MM.1S (cell line): Measurements from ENCODE around the gene SEC24C.
"Not testable (repeated sequence)": the region's sequence is repeated elsewhere in the genome, so short reads cannot be mapped to it uniquely, and the experiment has no call there.

ENCODE experiments used
- EZH2 ChIP-seq: fragments of 300-600 bp; sonication (generic); optimal IDR thresholded peaks from 2 replicates; pipeline ENCODE3; 2017; ENCODE audit warnings: low read depth, mild to moderate bottlenecking, antibody characterized with exemption, low read length, mixed read lengths
- TF ChIP-seq, protein P1 (sequence below): fragments of 300-600 bp; sonication (generic); IDR thresholded peaks from 2 replicates; pipeline ENCODE4 v1.5.1; 2016; ENCODE audit warnings: antibody characterized with exemption, low read length, mixed read lengths

DNA sequence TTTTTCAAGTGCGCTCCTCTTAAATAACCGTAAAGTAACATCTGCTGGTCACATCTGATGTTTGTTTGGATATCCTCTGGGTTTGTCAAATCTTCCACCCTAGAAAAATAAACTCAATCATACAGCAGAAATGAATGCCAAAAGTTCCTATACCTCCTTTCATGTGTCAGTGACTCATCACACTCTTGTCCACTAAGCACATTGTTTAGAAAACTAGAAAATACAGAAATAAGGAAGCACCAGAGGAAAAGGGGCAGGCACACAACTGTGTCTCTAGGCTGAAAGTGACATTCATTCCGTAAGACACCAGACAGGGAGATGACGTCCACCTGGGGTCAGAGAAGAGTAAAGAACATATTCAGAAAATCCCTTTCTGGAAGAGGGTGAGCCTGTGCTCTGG is 23.6 kb upstream of the SEC24C start:
- TF ChIP-seq, protein P1, sequence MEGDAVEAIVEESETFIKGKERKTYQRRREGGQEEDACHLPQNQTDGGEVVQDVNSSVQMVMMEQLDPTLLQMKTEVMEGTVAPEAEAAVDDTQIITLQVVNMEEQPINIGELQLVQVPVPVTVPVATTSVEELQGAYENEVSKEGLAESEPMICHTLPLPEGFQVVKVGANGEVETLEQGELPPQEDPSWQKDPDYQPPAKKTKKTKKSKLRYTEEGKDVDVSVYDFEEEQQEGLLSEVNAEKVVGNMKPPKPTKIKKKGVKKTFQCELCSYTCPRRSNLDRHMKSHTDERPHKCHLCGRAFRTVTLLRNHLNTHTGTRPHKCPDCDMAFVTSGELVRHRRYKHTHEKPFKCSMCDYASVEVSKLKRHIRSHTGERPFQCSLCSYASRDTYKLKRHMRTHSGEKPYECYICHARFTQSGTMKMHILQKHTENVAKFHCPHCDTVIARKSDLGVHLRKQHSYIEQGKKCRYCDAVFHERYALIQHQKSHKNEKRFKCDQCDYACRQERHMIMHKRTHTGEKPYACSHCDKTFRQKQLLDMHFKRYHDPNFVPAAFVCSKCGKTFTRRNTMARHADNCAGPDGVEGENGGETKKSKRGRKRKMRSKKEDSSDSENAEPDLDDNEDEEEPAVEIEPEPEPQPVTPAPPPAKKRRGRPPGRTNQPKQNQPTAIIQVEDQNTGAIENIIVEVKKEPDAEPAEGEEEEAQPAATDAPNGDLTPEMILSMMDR = not testable (repeated sequence)
- not testable (repeated sequence) for TF ChIP-seq EZH2
